ENCODE data around the gene CADPS2. TPM values are rescaled to one million over a fixed set of nuclear protein-coding genes. Genes with fewer than 3 reads are reported as not detected.

CADPS2 gene
- total and polyA plus RNA-seq, 2 of the 4 experiments (the other 2 are of a cell fraction) = 0.10 to 0.54 TPM

GRCh38 chr7:122329145-122329802 lies 557.0 kb downstream of the CADPS2 start:
- no peak overlapping the region for H2BK20ac ChIP-seq (ENCODE audit: low read depth, low read length)
- H2BK15ac ChIP-seq (ENCODE audit: low read depth, low read length) = no peak overlapping the region
- no peaks in the 10 kb centered on the region for H3K27me3 ChIP-seq (ENCODE audit: control insufficient read depth, insufficient read depth, low read length)
- WGBS, 2 experiments (ENCODE audit: extremely low coverage in 2 of 2, insufficient read length in 1 of 2) = no CpG with 5 or more reads among the region's 8 CpGs
- H2AFZ ChIP-seq (replicated peaks; ENCODE audit: low read length, poor library complexity) = no peak overlapping the region
- intact Hi-C loops (cut with micrococcal nuclease) (no loop called here), in situ Hi-C loops (cut with MboI; ENCODE audit: low sequenced_read_pairs) (no loop called here), dilution Hi-C loops (cut with HindIII; ENCODE audit: low sequenced_read_pairs, unreplicated experiment) (no loop called here)
- ChIA-PET POLR2A (ENCODE audit: unreplicated experiment) (no interaction called here), CTCF (no interaction called here)
- H3K14ac ChIP-seq (replicated peaks; ENCODE audit: low read depth, low read length) = no peak overlapping the region
- no peak overlapping the region for H4K5ac ChIP-seq (ENCODE audit: low read depth, low read length)
- H3K27ac ChIP-seq (ENCODE audit: insufficient read depth, low read length) = no peak overlapping the region
- H3K4me3 ChIP-seq (ENCODE audit: insufficient read depth, low read depth, low read length) = no peak overlapping the region
- no peak overlapping the region for H3K23ac ChIP-seq (ENCODE audit: low read depth, low read length)
- ATAC-seq (ENCODE audit: low read depth) (no peak), DNase-seq (no peak)
- H4K8ac ChIP-seq (ENCODE audit: low read depth in 2 of 2, low read length in 2 of 2) = no peak overlapping the region
- no peak overlapping the region for H3K4me2 ChIP-seq (ENCODE audit: low read depth, low read length)
- no peak overlapping the region for H2BK5ac ChIP-seq (ENCODE audit: low read depth, low read length, poor library complexity, severe bottlenecking)
- BruUV-seq (replicated peaks) = no TSS peak
- H3K56ac ChIP-seq (ENCODE audit: extremely low read depth, insufficient read depth, low read length) = no peak overlapping the region
- no peak overlapping the region for H3K18ac ChIP-seq (ENCODE audit: low read depth, low read length)
- H3K9me1 ChIP-seq (ENCODE audit: insufficient read depth, low read length) = no peaks in the 10 kb centered on the region
- H3K9me3 ChIP-seq (ENCODE audit: control insufficient read depth, insufficient read depth, low read length) = no peaks in the 10 kb centered on the region
- TF ChIP-seq RAD21 (IDR thresholded peaks at IDR 0.05; ENCODE audit: low read length) = no peak
- TF ChIP-seq, protein P1, sequence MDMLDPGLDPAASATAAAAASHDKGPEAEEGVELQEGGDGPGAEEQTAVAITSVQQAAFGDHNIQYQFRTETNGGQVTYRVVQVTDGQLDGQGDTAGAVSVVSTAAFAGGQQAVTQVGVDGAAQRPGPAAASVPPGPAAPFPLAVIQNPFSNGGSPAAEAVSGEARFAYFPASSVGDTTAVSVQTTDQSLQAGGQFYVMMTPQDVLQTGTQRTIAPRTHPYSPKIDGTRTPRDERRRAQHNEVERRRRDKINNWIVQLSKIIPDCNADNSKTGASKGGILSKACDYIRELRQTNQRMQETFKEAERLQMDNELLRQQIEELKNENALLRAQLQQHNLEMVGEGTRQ (IDR thresholded peaks at IDR 0.05; ENCODE audit: low read depth, low read length) = no peak
- TF ChIP-seq CEBPB (IDR thresholded peaks at IDR 0.05; ENCODE audit: low read depth, low read length) = no peak
- no peak for TF ChIP-seq FOS (IDR thresholded peaks at IDR 0.05; ENCODE audit: low read depth, low read length)
- TF ChIP-seq BHLHE40 (IDR thresholded peaks at IDR 0.05; ENCODE audit: low read depth, low read length) = no peak
- TF ChIP-seq MAZ (IDR thresholded peaks at IDR 0.05; ENCODE audit: borderline replicate concordance, low read depth, low read length) = no peak
- TF ChIP-seq POLR2A (IDR thresholded peaks at IDR 0.05; ENCODE audit: low read depth, low read length) = no peak
- no peak overlapping the region for H2AK9ac ChIP-seq (replicated peaks; ENCODE audit: low read depth, low read length, poor library complexity)
- H3K36me3 ChIP-seq (ENCODE audit: control insufficient read depth, insufficient read depth, low read length) = no peaks in the 10 kb centered on the region
- H4K91ac ChIP-seq (ENCODE audit: insufficient read depth, low read depth, low read length) = no peak overlapping the region
- no peaks in the 10 kb centered on the region for H3K79me1 ChIP-seq (ENCODE audit: low read depth in 1 of 2, low read length in 2 of 2)
- no peaks in the 10 kb centered on the region for H3K4me1 ChIP-seq (ENCODE audit: control insufficient read depth, insufficient read depth, low read length)
- no peak overlapping the region for H2AK5ac ChIP-seq (ENCODE audit: low read depth, low read length)
- H4K20me1 ChIP-seq (ENCODE audit: insufficient read depth, low read length) = no peaks in the 10 kb centered on the region
- H3K4ac ChIP-seq (ENCODE audit: low read depth, low read length) = no peak overlapping the region
- H3K9ac ChIP-seq (ENCODE audit: low read depth, low read length) = no peak overlapping the region
- H2BK120ac ChIP-seq (ENCODE audit: low read depth, low read length) = no peak overlapping the region
